HEK293 (cell line): ENCODE data around the gene SLIT2.

ENCODE experiments used
- CTCF ChIA-PET: fragments of 350-600 bp; formaldehyde crosslinking; extraction: SDS; loops from one replicate; lab custom pipeline; 2021; ENCODE audit warnings: antibody characterized with exemption; lab: Yijun Ruan, JAX
- POLR2A ChIA-PET: fragments of 300-600 bp; formaldehyde crosslinking; extraction: SDS; loops from one replicate; lab custom pipeline; 2020; ENCODE audit warnings: antibody characterized with exemption, inconsistent platforms; lab: Yijun Ruan, JAX
- H3K27ac ChIP-seq: fragments of 200-500 bp; sonication (Bioruptor generic); 2 replicates; pipeline ENCODE4 v1.5.1; 2014; ENCODE audit warnings: low read depth, low read length, control low read depth, inconsistent platforms; ENCODE audit errors: extremely low read depth
- H3K36me3 ChIP-seq, 2 experiments: fragments of 200-500 bp in 1 of 2; sonication (Bioruptor generic) in 1 of 2; 1 replicate in 1 of 2; 2 replicates in 1 of 2; pipeline ENCODE4 v1.5.1; 2014 to 2017; ENCODE audit warnings: inconsistent platforms in 2 of 2, low read length in 2 of 2; ENCODE audit not compliant: control insufficient read depth in 2 of 2, insufficient read depth in 1 of 2
- H3K4me1 ChIP-seq: fragments of 200-500 bp; sonication (Bioruptor generic); 2 replicates; pipeline ENCODE4 v1.5.1; 2014; ENCODE audit warnings: mild to moderate bottlenecking, low read length, inconsistent platforms; ENCODE audit not compliant: control insufficient read depth, insufficient read depth
- H3K4me3 ChIP-seq: 2 replicates; pipeline ENCODE4 v1.5.1; 2011; ENCODE audit warnings: low read depth, mild to moderate bottlenecking, control low read depth, low read length, moderate library complexity
- H3K9me3 ChIP-seq: fragments of 200-500 bp; sonication (Bioruptor generic); 2 replicates; pipeline ENCODE4 v1.5.1; 2014; ENCODE audit warnings: low read depth, low read length, inconsistent platforms; ENCODE audit not compliant: control insufficient read depth, insufficient read depth
- GLI4 ChIP-seq: fragments of 450-650 bp; formaldehyde crosslinking; IDR thresholded peaks from 2 replicates; pipeline ENCODE4 v1.5.1; 2016; ENCODE audit warnings: missing biosample characterization, missing genetic modification characterization
- SALL2 ChIP-seq: fragments of 450-650 bp; formaldehyde crosslinking; IDR thresholded peaks from 2 replicates; pipeline ENCODE4 v1.5.0; 2017; ENCODE audit warnings: missing biosample characterization, mild to moderate bottlenecking, missing genetic modification characterization, borderline replicate concordance
- ZBTB1 ChIP-seq: fragments of 450-650 bp; formaldehyde crosslinking; IDR thresholded peaks from 2 replicates; pipeline ENCODE4 v1.5.1; 2016; ENCODE audit warnings: missing biosample characterization, missing genetic modification characterization
- ZBTB17 ChIP-seq: fragments of 450-650 bp; formaldehyde crosslinking; IDR thresholded peaks from 2 replicates; pipeline ENCODE4 v1.5.1; 2016; ENCODE audit warnings: missing biosample characterization, missing genetic modification characterization
- ZBTB20 ChIP-seq: fragments of 450-650 bp; formaldehyde crosslinking; IDR thresholded peaks from 2 replicates; pipeline ENCODE4 v1.5.1; 2016; ENCODE audit warnings: missing biosample characterization, missing genetic modification characterization
- ZNF138 ChIP-seq: fragments of 450-650 bp; formaldehyde crosslinking; IDR thresholded peaks from 2 replicates; pipeline ENCODE4 v1.5.1; 2016; ENCODE audit warnings: missing biosample characterization, missing genetic modification characterization, borderline replicate concordance
- ZNF146 ChIP-seq: fragments of 450-650 bp; formaldehyde crosslinking; IDR thresholded peaks from 2 replicates; pipeline ENCODE4 v1.5.1; 2016; ENCODE audit warnings: missing biosample characterization, missing genetic modification characterization
- ZNF302 ChIP-seq: fragments of 450-650 bp; formaldehyde crosslinking; IDR thresholded peaks from 2 replicates; pipeline ENCODE4 v1.5.1; 2016; ENCODE audit warnings: missing biosample characterization, missing genetic modification characterization, low read depth
- ZNF341 ChIP-seq: fragments of 450-650 bp; formaldehyde crosslinking; IDR thresholded peaks from 2 replicates; pipeline ENCODE4; 2016; ENCODE audit warnings: low read depth, missing biosample characterization, missing genetic modification characterization
- ZNF423 ChIP-seq: fragments of 450-650 bp; formaldehyde crosslinking; IDR thresholded peaks from 2 replicates; pipeline ENCODE4 v1.5.1; 2016; ENCODE audit warnings: missing biosample characterization, missing genetic modification characterization
- ZNF660 ChIP-seq: fragments of 450-650 bp; IDR thresholded peaks from 2 replicates; pipeline ENCODE4 v1.5.1; 2018; ENCODE audit warnings: missing biosample characterization, mild to moderate bottlenecking, missing genetic modification characterization
- ZNF747 ChIP-seq: fragments of 450-650 bp; formaldehyde crosslinking; IDR thresholded peaks from 2 replicates; pipeline ENCODE4 v1.5.1; 2016; ENCODE audit warnings: missing biosample characterization, missing genetic modification characterization
- TF ChIP-seq, protein P1 (sequence below): fragments of 450-650 bp; formaldehyde crosslinking; IDR thresholded peaks from 2 replicates; pipeline ENCODE4 v1.5.1; 2016; ENCODE audit warnings: missing biosample characterization, missing genetic modification characterization
- TF ChIP-seq, protein P2 (sequence below): fragments of 450-650 bp; formaldehyde crosslinking; IDR thresholded peaks from 2 replicates; pipeline ENCODE4 v1.5.1; 2016; ENCODE audit warnings: missing biosample characterization, missing genetic modification characterization
- TF ChIP-seq, protein P3 (sequence below): fragments of 450-650 bp; formaldehyde crosslinking; IDR thresholded peaks from 2 replicates; pipeline ENCODE4 v1.5.1; 2017; ENCODE audit warnings: missing biosample characterization, missing genetic modification characterization
- TF ChIP-seq, protein P4 (sequence below): fragments of 450-650 bp; formaldehyde crosslinking; IDR thresholded peaks from 2 replicates; pipeline ENCODE4 v1.5.1; 2016; ENCODE audit warnings: missing biosample characterization, missing genetic modification characterization
- TF ChIP-seq, protein P5 (sequence below): fragments of 450-650 bp; formaldehyde crosslinking; IDR thresholded peaks from 2 replicates; pipeline ENCODE4 v1.5.1; 2016; ENCODE audit warnings: missing biosample characterization, missing genetic modification characterization
- TF ChIP-seq, protein P6 (sequence below): fragments of 450-650 bp; formaldehyde crosslinking; IDR thresholded peaks from 2 replicates; pipeline ENCODE4 v1.5.1; 2017; ENCODE audit warnings: missing biosample characterization, missing genetic modification characterization

Gene SLIT2

DNA sequence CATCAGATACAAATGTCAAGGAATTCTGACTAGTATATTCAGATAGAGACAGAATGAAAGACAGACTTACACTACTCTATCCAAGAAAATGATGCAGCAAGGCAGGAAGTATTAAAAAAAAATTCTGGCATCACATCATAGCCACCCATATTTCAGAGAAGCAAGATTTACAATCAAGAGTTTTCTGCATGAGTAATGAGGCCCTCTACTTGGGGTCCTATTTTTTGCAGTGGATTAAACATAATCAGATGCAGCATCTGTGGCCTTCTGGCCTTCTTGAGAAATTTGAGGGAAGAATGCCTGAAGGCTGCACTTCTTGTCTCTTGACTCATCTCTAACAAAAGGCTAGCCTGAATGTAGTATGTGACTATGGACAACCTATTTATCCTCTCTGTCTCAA, 48.2 kb upstream of the SLIT2 start (continued):
- TF ChIP-seq, protein P1, sequence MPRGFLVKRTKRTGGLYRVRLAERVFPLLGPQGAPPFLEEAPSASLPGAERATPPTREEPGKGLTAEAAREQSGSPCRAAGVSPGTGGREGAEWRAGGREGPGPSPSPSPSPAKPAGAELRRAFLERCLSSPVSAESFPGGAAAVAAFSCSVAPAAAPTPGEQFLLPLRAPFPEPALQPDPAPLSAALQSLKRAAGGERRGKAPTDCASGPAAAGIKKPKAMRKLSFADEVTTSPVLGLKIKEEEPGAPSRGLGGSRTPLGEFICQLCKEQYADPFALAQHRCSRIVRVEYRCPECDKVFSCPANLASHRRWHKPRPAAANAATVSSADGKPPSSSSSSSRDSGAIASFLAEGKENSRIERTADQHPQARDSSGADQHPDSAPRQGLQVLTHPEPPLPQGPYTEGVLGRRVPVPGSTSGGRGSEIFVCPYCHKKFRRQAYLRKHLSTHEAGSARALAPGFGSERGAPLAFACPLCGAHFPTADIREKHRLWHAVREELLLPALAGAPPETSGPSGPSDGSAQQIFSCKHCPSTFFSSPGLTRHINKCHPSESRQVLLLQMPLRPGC (tag by site-specific recombination): no peak
- no peak for TF ChIP-seq ZNF146 (tag by site-specific recombination)
- TF ChIP-seq, protein P2, sequence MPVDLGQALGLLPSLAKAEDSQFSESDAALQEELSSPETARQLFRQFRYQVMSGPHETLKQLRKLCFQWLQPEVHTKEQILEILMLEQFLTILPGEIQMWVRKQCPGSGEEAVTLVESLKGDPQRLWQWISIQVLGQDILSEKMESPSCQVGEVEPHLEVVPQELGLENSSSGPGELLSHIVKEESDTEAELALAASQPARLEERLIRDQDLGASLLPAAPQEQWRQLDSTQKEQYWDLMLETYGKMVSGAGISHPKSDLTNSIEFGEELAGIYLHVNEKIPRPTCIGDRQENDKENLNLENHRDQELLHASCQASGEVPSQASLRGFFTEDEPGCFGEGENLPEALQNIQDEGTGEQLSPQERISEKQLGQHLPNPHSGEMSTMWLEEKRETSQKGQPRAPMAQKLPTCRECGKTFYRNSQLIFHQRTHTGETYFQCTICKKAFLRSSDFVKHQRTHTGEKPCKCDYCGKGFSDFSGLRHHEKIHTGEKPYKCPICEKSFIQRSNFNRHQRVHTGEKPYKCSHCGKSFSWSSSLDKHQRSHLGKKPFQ (tag by site-specific recombination): no peak

DNA sequence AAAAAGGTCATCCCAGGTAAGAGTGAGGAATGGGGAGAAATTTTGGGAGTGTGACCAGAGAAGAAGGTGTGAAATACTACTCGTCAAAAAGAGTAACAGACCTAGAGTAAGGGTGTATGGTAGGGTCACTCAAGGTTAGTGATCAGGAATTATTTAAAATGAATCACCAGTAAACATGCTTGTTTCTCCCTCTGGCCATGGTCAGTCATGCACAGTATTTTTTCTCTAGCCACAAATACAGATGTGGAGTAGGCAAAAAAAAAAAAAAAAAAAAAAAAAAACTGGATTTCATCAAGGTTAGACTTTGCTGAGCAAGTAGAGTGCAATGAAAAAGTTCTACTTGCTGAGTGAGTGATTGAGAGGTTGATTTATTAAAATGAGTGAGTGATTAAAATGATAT, 34.2 kb upstream of the SLIT2 start:
- ChIA-PET CTCF (no interaction called here), POLR2A (no interaction called here)
- TF ChIP-seq ZNF302 (tag by site-specific recombination) (no peak), ZNF138 (no peak), ZBTB1 (no peak), ZBTB17 (no peak), ZNF660 (tag by site-specific recombination) (no peak), ZNF423 (no peak), ZNF341 (tag by site-specific recombination) (no peak)
- no peaks in the 10 kb centered on the region for H3K4me1 ChIP-seq
- H3K4me3 ChIP-seq: no peak overlapping the region
- H3K27ac ChIP-seq: no peak overlapping the region
- H3K36me3 ChIP-seq: no peaks in the 10 kb centered on the region
- H3K9me3 ChIP-seq: no peaks in the 10 kb centered on the region

DNA sequence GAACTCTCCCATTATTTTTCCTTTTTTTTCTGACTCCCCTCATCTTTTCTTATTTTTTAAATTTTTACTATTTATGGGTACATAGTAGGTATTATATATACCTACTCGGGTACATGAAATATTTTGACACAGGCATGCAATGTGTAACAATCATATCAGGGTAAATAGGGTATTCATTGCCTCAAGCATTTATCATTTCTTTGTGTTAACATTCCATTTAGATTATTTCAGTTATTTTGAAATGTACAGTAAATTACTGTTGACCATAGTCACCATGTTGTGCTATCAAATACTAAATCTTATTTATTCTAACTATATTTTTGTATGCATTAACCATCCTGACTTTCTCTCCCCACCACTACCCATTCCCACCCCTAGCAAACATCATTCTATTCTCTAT, 33.8 kb upstream of the SLIT2 start:
- Histone ChIP-seq H3K4me3 (no peak overlapping the region), H3K36me3 (no peaks in the 10 kb centered on the region), H3K4me1 (no peaks in the 10 kb centered on the region), H3K9me3 (no peaks in the 10 kb centered on the region)
- CTCF ChIA-PET: no interaction called here
- POLR2A ChIA-PET: no interaction called here
- TF ChIP-seq, protein P3, sequence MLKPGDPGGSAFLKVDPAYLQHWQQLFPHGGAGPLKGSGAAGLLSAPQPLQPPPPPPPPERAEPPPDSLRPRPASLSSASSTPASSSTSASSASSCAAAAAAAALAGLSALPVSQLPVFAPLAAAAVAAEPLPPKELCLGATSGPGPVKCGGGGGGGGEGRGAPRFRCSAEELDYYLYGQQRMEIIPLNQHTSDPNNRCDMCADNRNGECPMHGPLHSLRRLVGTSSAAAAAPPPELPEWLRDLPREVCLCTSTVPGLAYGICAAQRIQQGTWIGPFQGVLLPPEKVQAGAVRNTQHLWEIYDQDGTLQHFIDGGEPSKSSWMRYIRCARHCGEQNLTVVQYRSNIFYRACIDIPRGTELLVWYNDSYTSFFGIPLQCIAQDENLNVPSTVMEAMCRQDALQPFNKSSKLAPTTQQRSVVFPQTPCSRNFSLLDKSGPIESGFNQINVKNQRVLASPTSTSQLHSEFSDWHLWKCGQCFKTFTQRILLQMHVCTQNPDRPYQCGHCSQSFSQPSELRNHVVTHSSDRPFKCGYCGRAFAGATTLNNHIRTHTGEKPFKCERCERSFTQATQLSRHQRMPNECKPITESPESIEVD (tag by site-specific recombination): no peak
- TF ChIP-seq, all 188 proteins: peak for 0
- no peak overlapping the region for H3K27ac ChIP-seq

DNA sequence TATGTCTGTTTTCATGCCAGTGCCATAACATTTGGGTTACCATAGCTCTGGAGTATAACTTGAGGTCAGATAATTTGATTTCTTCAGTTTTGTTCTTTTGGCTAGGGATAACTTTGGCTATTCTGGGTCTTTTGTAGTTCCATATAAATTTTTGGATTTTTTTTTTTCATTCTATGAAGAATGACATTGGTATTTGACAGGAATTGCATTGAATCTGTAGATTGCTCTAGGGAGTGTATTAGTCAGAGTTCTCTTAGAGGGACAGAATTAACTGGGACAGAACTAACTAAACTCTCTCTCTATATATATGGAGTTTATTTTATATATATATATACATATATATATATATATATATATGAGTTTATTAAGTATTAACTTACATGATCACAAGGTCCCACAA, 32.2 kb upstream of the SLIT2 start:
- no peaks in the 10 kb centered on the region for H3K36me3 ChIP-seq
- H3K4me3 ChIP-seq: no peak overlapping the region
- POLR2A ChIA-PET: no interaction called here
- H3K4me1 ChIP-seq: no peaks in the 10 kb centered on the region
- H3K27ac ChIP-seq: no peak overlapping the region
- CTCF ChIA-PET: no interaction called here
- no peaks in the 10 kb centered on the region for H3K9me3 ChIP-seq
- TF ChIP-seq, protein P4, sequence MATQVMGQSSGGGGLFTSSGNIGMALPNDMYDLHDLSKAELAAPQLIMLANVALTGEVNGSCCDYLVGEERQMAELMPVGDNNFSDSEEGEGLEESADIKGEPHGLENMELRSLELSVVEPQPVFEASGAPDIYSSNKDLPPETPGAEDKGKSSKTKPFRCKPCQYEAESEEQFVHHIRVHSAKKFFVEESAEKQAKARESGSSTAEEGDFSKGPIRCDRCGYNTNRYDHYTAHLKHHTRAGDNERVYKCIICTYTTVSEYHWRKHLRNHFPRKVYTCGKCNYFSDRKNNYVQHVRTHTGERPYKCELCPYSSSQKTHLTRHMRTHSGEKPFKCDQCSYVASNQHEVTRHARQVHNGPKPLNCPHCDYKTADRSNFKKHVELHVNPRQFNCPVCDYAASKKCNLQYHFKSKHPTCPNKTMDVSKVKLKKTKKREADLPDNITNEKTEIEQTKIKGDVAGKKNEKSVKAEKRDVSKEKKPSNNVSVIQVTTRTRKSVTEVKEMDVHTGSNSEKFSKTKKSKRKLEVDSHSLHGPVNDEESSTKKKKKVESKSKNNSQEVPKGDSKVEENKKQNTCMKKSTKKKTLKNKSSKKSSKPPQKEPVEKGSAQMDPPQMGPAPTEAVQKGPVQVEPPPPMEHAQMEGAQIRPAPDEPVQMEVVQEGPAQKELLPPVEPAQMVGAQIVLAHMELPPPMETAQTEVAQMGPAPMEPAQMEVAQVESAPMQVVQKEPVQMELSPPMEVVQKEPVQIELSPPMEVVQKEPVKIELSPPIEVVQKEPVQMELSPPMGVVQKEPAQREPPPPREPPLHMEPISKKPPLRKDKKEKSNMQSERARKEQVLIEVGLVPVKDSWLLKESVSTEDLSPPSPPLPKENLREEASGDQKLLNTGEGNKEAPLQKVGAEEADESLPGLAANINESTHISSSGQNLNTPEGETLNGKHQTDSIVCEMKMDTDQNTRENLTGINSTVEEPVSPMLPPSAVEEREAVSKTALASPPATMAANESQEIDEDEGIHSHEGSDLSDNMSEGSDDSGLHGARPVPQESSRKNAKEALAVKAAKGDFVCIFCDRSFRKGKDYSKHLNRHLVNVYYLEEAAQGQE: no peak
- TF ChIP-seq ZBTB20 (tag by site-specific recombination) (no peak), ZNF747 (no peak), GLI4 (tag by site-specific recombination) (no peak), SALL2 (tag by site-specific recombination) (no peak)
- TF ChIP-seq, protein P5, sequence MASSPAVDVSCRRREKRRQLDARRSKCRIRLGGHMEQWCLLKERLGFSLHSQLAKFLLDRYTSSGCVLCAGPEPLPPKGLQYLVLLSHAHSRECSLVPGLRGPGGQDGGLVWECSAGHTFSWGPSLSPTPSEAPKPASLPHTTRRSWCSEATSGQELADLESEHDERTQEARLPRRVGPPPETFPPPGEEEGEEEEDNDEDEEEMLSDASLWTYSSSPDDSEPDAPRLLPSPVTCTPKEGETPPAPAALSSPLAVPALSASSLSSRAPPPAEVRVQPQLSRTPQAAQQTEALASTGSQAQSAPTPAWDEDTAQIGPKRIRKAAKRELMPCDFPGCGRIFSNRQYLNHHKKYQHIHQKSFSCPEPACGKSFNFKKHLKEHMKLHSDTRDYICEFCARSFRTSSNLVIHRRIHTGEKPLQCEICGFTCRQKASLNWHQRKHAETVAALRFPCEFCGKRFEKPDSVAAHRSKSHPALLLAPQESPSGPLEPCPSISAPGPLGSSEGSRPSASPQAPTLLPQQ (tag by site-specific recombination): no peak
- TF ChIP-seq, protein P6, sequence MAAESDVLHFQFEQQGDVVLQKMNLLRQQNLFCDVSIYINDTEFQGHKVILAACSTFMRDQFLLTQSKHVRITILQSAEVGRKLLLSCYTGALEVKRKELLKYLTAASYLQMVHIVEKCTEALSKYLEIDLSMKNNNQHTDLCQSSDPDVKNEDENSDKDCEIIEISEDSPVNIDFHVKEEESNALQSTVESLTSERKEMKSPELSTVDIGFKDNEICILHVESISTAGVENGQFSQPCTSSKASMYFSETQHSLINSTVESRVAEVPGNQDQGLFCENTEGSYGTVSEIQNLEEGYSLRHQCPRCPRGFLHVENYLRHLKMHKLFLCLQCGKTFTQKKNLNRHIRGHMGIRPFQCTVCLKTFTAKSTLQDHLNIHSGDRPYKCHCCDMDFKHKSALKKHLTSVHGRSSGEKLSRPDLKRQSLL: no peak
